CD4-positive, alpha-beta T cell treated with Interleukin-4 for 4 hours (primary cell): ENCODE results near the gene ACIN1.
"Not testable (repeated sequence)": the region's sequence is repeated elsewhere in the genome, so short reads cannot be mapped to it uniquely, and the experiment has no call there.

Experiments used
- DNase-seq: peaks from one replicate; pipeline ENCODE4 v3.0.0-alpha.2; 2020

The ACIN1 gene

GRCh38 chr14:23040100-23040499 lies 54.8 kb downstream of the ACIN1 start:
- no peak for DNase-seq

GRCh38 chr14:23035303-23036144 lies 59.4 kb downstream of the ACIN1 start:
- DNase-seq = no peak

GRCh38 chr14:23034498-23035302 lies 60.2 kb downstream of the ACIN1 start, which contains the start of gene PSMB5:
Gene PSMB5, minus strand, starts transcription at chr14:23034900. Its CDS starts 19 bp downstream, at chr14:23034881.
- peak; percentile 95 for DNase-seq

GRCh38 chr14:23033801-23034497 lies 61.0 kb downstream of the ACIN1 start:
- DNase-seq = no peak

- no peak for DNase-seq
These were observed 61.6 kb downstream of the ACIN1 start for GRCh38 chr14:23033251-23033727.

- no peak for DNase-seq
These were observed 64.0 kb downstream of the ACIN1 start for GRCh38 chr14:23030936-23031335.

- peak; percentile 21 for DNase-seq
These were observed 66.1 kb downstream of the ACIN1 start for GRCh38 chr14:23028799-23029198.

- no peak for DNase-seq
These were observed 69.7 kb downstream of the ACIN1 start for GRCh38 chr14:23025151-23025814.

GRCh38 chr14:23024612-23025075 lies 70.3 kb downstream of the ACIN1 start:
- DNase-seq = no peak

- DNase-seq = no peak
These were observed 71.2 kb downstream of the ACIN1 start for GRCh38 chr14:23023795-23024152.

- DNase-seq = no peak
These were observed 71.7 kb downstream of the ACIN1 start for GRCh38 chr14:23023022-23023794.

- DNase-seq = no peak
These were observed 73.0 kb downstream of the ACIN1 start for GRCh38 chr14:23021889-23022442.

GRCh38 chr14:23021434-23021833 lies 73.5 kb downstream of the ACIN1 start:
- DNase-seq = no peak

- no peak for DNase-seq
These were observed 74.5 kb downstream of the ACIN1 start for GRCh38 chr14:23020143-23021128.

GRCh38 chr14:23018107-23018506 lies 76.8 kb downstream of the ACIN1 start:
- no peak for DNase-seq

- no peak for DNase-seq
These were observed 77.8 kb downstream of the ACIN1 start for GRCh38 chr14:23017091-23017490.

- DNase-seq = no peak
These were observed 79.3 kb downstream of the ACIN1 start for GRCh38 chr14:23015618-23016017.

GRCh38 chr14:23013749-23014054 lies 81.2 kb downstream of the ACIN1 start:
- DNase-seq = not testable (repeated sequence)

GRCh38 chr14:23013054-23013748 lies 81.7 kb downstream of the ACIN1 start:
- DNase-seq = no peak
